ENCODE data around the gene TMEM145.
A peak's percentile ranks its signal among the peaks of the same experiment; 100 is the strongest.
"Not testable (repeated sequence)": the region's sequence is repeated elsewhere in the genome, so short reads cannot be mapped to it uniquely, and the experiment has no call there.

The TMEM145 gene

DNA sequence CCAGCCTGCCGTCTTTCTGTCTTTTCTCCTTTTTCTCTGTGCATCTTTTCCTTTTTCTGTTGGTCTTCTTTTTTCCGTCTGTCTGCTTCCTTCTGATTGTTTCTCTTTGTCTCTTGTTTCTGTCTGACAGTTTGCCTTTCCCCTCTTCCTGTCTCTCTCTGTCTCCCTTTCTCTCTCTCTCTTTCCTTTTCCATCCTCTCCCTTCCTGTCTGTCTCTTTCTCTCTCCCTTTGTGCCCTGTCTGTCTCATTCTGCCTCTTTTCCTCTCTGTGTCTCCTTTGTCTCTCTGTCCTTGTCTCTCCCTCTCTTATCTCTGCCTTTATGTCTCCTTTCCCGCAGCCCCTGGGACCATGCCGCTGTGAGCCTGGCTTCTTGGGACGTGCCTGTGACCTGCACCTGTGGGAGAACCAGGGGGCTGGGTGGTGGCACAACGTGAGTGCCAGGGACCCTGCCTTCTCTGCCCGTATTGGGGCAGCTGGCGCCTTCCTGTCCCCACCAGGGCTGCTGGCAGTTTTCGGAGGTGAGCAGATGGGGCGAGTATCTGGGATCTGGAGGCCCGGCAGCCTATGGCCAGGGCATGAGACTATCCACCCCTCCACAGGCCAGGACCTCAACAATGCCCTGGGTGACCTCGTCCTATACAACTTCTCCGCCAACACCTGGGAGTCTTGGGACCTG is 21.7 kb downstream of the TMEM145 start:
- no peak for TF ChIP-seq CTCF (conservative IDR thresholded peaks at IDR 0.05; ENCODE audit: control insufficient read depth, insufficient read depth, low read depth, low read length)
- DNase-seq (ENCODE audit: low read depth), result no peak
- no peak overlapping the region for H3K4me3 ChIP-seq (ENCODE audit: control insufficient read depth, low read depth, low read length)

DNA sequence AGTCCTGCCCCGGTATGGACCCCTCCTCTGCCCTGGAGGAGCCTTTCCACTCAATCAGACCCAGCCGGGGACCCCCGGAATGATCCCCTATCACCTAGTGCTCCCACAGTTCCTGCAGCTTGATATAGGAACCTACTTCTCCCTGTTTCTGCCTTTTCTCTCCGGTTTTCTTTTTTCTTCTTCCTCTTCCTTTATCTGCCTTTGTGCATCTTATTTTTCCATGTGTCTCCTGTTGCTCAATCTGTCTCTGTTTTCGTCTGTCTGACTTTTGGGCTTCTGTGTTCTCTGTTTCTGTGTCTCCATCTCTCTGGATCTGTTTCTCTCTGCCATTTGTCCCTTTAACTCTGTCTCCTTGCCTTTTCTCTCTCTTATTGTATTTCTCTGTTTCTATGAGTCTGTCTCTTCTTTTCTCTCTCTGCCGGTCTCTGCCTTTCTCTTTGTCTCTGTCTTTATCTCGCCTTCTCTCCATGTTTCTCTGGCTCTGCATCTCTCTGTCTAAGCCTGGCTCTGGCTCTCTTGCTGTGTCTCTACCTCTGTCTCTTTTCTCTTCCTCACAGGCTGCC is 22.3 kb downstream of the TMEM145 start:
- no peak for DNase-seq (ENCODE audit: low read depth)
- TF ChIP-seq CTCF (conservative IDR thresholded peaks at IDR 0.05; ENCODE audit: control insufficient read depth, insufficient read depth, low read depth, low read length), result no peak
- no peak overlapping the region for H3K4me3 ChIP-seq (ENCODE audit: control insufficient read depth, low read depth, low read length)

DNA sequence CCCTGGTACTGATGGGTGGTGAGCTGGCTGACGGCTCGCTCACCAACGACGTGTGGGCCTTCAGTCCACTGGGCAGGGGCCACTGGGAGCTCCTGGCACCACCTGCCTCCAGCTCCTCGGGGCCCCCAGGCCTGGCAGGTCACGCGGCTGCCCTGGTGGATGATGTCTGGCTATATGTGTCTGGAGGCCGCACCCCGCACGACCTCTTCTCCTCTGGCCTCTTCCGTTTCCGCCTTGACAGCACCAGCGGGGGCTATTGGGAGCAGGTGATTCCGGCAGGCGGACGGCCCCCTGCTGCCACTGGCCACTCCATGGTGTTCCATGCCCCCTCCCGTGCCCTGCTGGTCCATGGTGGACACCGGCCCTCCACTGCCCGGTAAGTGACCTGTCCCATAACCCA is 22.9 kb downstream of the TMEM145 start:
- no peak overlapping the region for H3K4me3 ChIP-seq (ENCODE audit: control insufficient read depth, low read depth, low read length)
- no peak for DNase-seq (ENCODE audit: low read depth)
- no peak for TF ChIP-seq CTCF (conservative IDR thresholded peaks at IDR 0.05; ENCODE audit: control insufficient read depth, insufficient read depth, low read depth, low read length)

DNA sequence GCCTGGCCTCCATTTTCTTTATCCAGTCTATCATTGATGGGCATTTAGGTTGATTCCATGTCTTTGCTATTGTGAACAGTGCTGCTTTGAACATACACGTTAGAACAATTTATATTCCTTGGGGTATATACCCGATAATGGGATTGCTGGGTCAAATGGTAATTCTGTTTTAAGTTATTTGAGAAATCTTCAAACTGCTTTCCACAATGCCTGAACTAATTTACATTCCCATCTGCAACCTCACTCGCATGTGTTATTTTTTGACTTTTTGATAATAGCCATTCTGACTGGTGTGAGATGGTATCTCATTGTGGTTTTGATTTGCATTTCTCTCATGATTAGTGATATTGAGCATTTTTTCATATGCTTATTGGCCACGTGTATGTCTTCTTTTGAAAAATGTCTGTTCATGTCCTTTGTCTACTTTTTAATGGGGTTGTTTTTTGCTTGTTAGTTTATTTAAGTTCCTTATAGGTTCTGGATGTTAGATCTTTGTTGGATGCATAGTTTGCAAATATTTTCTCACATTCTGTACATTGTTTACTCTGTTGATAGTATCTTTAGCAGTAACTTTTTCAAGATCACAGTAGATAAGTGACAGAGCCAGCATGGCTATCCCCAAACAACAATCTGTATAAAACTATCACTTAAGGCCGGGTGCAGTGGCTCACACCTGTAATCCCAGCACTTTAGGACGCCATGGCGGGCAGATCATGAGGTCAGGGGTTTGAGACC is 26.2 kb downstream of the TMEM145 start:
- not testable (repeated sequence) for H3K4me3 ChIP-seq (ENCODE audit: control insufficient read depth, low read depth, low read length); DNase-seq (ENCODE audit: low read depth)

- not testable (repeated sequence) for H3K4me3 ChIP-seq (ENCODE audit: control insufficient read depth, low read depth, low read length); DNase-seq (ENCODE audit: low read depth)
These were observed 26.8 kb downstream of the TMEM145 start for GRCh38 chr19:42339922-42340321.

DNA sequence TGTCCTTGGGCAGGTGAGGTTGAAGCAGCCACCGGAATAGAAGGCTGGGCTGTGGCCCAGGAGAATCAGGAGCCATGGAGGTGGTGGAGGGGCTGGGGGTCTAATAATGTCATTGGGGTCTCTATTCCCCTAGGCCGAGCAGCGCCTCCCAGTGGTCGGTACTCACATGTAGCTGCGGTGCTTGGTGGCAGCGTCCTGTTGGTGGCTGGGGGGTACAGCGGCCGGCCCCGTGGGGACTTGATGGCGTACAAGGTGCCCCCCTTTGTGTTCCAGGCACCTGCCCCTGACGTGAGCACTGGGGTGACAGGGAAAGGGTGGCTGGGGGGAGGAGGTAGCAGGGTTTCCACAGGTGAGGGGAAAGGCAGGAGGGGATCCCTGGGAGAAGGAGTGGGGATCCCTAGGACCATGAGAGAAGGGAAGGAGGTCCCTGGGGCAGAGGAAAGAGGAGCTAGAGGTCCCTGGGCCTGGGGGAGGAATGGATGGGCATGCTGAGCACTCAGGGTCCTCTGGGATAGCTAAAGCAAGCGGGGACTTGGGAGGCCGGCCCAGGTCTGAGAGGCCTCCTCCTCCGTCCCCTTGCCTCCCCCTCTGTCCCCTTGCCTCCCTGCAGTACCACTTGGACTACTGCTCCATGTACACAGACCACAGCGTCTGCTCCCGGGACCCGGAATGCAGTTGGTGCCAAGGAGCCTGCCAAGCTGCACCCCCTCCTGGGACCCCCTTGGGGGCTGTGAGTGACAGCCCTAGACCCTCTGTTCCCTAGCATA is 30.4 kb downstream of the TMEM145 start:
- H3K4me3 ChIP-seq (ENCODE audit: control insufficient read depth, low read depth, low read length), result no peak overlapping the region
- no peak for DNase-seq (ENCODE audit: low read depth)
- peak; percentile 6 for TF ChIP-seq CTCF (conservative IDR thresholded peaks at IDR 0.05; ENCODE audit: control insufficient read depth, insufficient read depth, low read depth, low read length)

DNA sequence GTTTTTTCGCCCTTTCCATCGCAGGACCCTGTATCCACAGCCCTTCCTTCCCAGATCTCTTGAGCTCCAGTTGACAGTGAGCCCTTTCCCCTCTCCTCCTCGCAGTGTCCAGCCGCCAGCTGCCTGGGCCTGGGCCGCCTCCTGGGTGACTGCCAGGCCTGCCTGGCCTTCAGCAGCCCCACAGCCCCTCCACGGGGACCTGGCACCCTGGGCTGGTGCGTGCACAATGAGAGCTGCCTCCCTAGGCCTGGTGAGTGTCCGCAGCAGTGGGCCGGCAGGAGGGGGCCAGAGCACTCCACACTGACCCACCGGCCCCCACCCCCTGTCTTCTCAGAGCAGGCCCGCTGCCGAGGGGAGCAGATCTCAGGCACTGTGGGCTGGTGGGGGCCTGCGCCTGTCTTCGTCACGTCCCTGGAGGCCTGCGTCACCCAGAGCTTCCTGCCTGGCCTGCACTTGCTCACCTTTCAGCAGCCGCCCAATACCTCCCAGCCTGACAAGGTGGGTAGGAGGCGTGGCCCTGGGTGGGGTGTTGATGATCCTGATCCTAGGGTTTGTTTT is 31.3 kb downstream of the TMEM145 start:
- no peak overlapping the region for H3K4me3 ChIP-seq (ENCODE audit: control insufficient read depth, low read depth, low read length)
- no peak for DNase-seq (ENCODE audit: low read depth)
- TF ChIP-seq CTCF (conservative IDR thresholded peaks at IDR 0.05; ENCODE audit: control insufficient read depth, insufficient read depth, low read depth, low read length), result no peak

Measured in fibroblast of mammary gland (primary cell).